Measurements from ENCODE around the gene PPA2. TPM values are rescaled to one million over a fixed set of nuclear protein-coding genes. Genes with fewer than 3 reads are reported as not detected.
"Not testable (repeated sequence)": the region's sequence is repeated elsewhere in the genome, so short reads cannot be mapped to it uniquely, and the experiment has no call there.

The PPA2 gene
- total and polyA plus RNA-seq, 8 donors: 25.3 to 56.3 (median 39.3) TPM

DNA sequence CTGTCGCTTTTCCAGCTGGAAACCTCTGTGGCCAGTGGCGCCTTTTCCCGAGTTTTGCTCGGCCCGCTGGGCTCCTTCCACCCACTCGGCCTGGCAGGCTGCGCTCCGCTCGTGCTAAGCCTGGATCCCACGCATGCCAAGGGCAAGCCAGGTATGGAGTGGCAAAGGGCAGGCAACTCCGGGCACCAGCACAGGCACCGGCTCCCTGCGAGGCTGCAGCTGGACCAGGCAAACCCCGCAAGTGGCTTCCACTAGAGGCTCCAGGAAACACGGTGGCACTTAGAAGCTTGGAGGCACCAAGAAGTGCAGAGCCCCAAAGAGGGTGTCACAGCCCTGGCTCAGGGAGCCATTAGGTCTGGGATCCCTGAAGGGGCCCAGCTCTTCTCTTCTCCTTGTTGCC, 59.5 kb downstream of the PPA2 start:
- TF ChIP-seq, protein P1, sequence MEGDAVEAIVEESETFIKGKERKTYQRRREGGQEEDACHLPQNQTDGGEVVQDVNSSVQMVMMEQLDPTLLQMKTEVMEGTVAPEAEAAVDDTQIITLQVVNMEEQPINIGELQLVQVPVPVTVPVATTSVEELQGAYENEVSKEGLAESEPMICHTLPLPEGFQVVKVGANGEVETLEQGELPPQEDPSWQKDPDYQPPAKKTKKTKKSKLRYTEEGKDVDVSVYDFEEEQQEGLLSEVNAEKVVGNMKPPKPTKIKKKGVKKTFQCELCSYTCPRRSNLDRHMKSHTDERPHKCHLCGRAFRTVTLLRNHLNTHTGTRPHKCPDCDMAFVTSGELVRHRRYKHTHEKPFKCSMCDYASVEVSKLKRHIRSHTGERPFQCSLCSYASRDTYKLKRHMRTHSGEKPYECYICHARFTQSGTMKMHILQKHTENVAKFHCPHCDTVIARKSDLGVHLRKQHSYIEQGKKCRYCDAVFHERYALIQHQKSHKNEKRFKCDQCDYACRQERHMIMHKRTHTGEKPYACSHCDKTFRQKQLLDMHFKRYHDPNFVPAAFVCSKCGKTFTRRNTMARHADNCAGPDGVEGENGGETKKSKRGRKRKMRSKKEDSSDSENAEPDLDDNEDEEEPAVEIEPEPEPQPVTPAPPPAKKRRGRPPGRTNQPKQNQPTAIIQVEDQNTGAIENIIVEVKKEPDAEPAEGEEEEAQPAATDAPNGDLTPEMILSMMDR (IDR thresholded peaks at IDR 0.05): no peak
- Histone ChIP-seq H3K36me3 (no peaks in the 10 kb centered on the region), H3K4me3 (no peak overlapping the region), H3K27me3 (no peaks in the 10 kb centered on the region), H3K4me1 (no peaks in the 10 kb centered on the region), H3K9me3 (no peaks in the 10 kb centered on the region), H3K27ac (no peak overlapping the region)
- ATAC-seq (no peak), FAIRE-seq (no peak), DNase-seq (peak in 2 of 6 donors; percentile 8 to 38)
- intact Hi-C loops (cut with DNase I): no loop called here
- WGBS, 2 donors: 92 to 93% methylated on average over 15 of the region's 15 CpGs

DNA sequence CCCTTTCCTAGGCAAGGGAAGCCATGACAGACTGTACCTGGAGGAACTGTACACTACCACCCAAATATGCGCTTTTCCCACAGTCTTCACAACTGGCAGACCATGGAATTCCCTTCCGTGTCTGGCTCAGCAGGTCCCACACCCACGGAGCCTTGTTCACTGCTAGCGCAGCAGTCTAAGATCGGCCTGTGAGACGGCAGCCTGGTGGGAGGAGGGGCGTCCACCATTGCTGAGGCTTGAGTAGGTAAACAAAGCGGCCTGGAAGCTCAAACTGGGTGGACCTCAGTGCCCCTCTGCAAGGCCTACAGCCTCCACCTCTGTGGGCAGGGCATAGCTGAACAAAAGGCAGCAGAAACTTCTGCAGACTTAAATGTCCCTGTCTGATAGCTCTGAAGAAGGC, 64.7 kb downstream of the PPA2 start:
- H3K27me3 ChIP-seq; H3K4me3 ChIP-seq; H3K27ac ChIP-seq; FAIRE-seq; intact Hi-C loops (cut with DNase I); H3K36me3 ChIP-seq; ATAC-seq; H3K9me3 ChIP-seq; H3K4me1 ChIP-seq: not testable (repeated sequence)
- 94 to 97% methylated on average over 8 of the region's 8 CpGs for WGBS, 2 donors
- peak in 1 of 6 donors; percentile 43 for DNase-seq

DNA sequence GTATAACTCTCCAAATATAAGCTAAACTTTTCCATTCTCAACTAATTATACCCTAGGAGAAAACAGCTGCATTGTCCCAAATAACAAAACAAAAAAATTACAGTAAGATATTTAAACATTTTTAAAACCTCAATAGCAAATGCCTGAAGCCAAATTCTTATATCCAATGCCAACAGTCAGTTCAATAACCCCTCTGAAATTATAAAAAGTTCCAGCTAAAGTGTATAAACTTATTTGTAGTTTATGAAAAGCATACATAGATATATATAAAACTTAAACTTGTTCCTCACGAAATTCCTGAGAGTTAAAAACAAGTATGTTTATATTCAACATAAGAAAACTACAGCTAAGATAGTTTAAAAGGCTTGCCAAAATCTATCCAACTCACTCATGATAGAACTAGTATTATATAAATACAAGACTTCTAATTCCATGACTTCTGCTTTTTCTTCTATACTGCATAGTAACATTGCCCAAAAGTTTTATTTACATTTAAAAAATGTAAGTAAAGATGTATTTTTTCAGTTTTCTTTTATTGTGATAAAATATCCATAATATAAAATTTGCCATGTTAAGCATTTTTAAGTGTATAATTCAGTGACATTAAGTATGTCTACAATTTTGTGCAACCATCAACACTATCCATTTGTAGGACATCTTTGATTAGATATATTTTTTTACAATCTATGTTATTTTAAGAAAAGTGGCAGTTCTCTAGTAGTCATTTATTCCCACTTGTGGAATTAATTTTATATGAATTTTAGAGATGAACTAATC, 72.8 kb downstream of the PPA2 start:
- TF ChIP-seq, protein P1 (IDR thresholded peaks at IDR 0.05): no peak
- no peak for DNase-seq
- Histone ChIP-seq H3K36me3 (no peaks in the 10 kb centered on the region), H3K4me1 (no peaks in the 10 kb centered on the region), H3K9me3 (no peaks in the 10 kb centered on the region), H3K27me3 (no peaks in the 10 kb centered on the region), H3K4me3 (no peak overlapping the region), H3K27ac (no peak overlapping the region)
- intact Hi-C loops (cut with DNase I): no loop called here
- WGBS, 2 donors: 90 to 91% methylated on average over 1 of the region's 1 CpG
- ATAC-seq: no peak
- no peak for FAIRE-seq

DNA sequence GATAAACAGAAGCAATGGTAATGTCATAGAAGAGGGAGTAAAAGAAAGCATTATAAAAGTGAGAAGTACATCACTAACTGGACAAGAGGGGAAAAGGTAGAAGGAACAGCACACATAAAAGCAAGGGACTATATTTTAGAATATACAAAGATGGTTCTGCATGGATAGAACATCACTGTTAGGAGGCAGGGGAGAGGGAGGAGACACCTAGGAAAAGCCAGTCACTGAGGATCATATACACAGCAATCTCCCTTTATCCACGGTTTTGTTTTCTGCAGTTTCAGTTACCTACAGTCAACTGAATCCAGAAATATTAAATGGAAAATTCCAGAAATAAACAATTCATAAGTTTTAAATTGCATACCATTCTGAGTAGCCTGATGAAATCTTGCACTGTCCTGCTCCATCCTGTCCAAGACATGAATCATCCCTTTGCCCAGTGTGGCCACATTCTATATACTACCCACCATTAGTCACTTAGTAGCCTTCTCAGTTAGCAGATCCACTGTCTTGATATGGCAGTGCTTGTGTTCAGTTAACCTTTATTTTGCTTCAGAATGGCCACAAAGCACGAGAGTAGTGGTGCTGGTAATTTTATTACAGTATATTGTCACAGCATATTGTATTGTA, 74.2 kb downstream of the PPA2 start:
- H3K4me1 ChIP-seq: no peaks in the 10 kb centered on the region
- no peak overlapping the region for H3K27ac ChIP-seq
- no peak overlapping the region for H3K4me3 ChIP-seq
- DNase-seq (no peak), FAIRE-seq (no peak), ATAC-seq (no peak)
- H3K9me3 ChIP-seq: no peaks in the 10 kb centered on the region
- intact Hi-C loops (cut with DNase I): no loop called here
- H3K27me3 ChIP-seq: no peaks in the 10 kb centered on the region
- no peaks in the 10 kb centered on the region for H3K36me3 ChIP-seq
- WGBS, 2 donors: 90 to 94% methylated on average over 2 of the region's 2 CpGs
- TF ChIP-seq, protein P1 (IDR thresholded peaks at IDR 0.05): no peak

DNA sequence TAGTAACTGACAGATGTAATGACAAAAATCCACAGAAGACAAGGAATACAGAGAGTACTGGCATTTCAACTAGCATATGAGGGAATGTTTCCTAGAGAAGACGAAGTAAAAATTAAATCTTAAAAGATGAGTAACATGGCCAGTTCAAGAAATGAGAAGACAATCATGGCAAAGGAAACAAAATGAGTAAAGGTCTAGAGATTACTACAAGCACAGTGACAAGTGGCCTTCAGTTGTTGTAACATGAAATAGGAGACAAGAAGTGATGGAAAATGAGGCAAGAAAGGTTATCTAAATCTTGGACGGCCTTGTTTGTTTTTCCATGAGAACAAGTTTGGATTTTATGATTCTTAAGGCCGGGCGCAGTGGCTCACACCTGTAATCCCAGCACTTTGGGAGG, 81.0 kb downstream of the PPA2 start:
- WGBS, 2 donors: 39 to 52% methylated on average over 4 of the region's 4 CpGs
- H3K36me3 ChIP-seq: no peaks in the 10 kb centered on the region
- no peak for FAIRE-seq

More for the DNA sequence above, 81.0 kb downstream of the PPA2 start:
- Histone ChIP-seq H3K4me1 (no peaks in the 10 kb centered on the region), H3K27me3 (no peaks in the 10 kb centered on the region), H3K4me3 (no peak overlapping the region), H3K27ac (no peak overlapping the region), H3K9me3 (no peaks in the 10 kb centered on the region)
- DNase-seq (no peak), ATAC-seq (no peak)
- intact Hi-C loops (cut with DNase I): no loop called here
- TF ChIP-seq, protein P1 (IDR thresholded peaks at IDR 0.05): no peak

All from pancreas (tissue), 10 donors.